Esophagus muscularis mucosa (tissue), 3 donors: ENCODE results near the gene ATN1.

Source experiments
- POLR2AphosphoS5 ChIP-seq, 2 donors: sonication (generic); formaldehyde crosslinking; IDR thresholded peaks; one replicate each; pipeline ENCODE4 v1.6.1; 2017; ENCODE audit warnings: antibody characterized with exemption in 2 of 2
- TF ChIP-seq, protein P1 (sequence below), 3 experiments: fragments of 200-600 bp in 2 of 3; fragments of 450-650 bp in 1 of 3; sonication (generic) in 2 of 3; IDR thresholded peaks; one replicate each; pipeline ENCODE4 v1.5.1; 2017 to 2019; ENCODE audit warnings: antibody characterized with exemption in 3 of 3, mild to moderate bottlenecking in 2 of 3, moderate library complexity in 1 of 3

DNA sequence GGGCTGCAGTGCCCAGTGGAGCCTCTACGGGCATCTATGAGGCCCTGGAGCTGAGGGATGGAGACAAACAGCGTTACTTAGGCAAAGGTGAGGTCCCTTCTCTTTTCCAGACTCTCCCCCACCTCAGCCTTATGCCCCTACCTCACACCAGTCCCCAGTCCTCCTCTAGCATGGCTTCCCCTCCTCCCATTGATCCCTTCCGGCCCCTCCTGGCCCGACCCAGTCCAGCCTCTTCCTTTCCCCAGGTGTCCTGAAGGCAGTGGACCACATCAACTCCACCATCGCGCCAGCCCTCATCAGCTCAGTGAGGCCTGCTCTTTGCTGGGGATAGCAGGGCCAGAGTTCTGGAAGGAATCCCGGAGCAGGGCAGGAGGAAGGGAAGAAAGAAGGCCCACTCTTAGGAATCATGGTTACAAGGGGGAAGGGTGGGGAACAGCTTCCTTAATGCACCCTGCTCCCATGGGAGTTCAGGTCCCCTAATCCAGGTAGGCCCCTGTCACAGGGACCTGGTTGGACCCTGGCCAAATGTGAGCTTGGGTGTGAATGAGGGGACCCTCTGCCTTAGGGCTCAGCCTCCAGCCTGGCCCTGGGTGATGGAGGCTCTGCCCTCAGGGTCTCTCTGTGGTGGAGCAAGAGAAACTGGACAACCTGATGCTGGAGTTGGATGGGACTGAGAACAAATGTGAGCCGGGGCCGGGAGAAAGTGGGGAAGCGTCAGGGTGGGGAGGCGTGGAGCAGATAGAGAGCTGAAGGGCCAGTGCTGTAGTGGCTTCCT, 11.1 kb upstream of the ATN1 start:
- TF ChIP-seq, protein P1, sequence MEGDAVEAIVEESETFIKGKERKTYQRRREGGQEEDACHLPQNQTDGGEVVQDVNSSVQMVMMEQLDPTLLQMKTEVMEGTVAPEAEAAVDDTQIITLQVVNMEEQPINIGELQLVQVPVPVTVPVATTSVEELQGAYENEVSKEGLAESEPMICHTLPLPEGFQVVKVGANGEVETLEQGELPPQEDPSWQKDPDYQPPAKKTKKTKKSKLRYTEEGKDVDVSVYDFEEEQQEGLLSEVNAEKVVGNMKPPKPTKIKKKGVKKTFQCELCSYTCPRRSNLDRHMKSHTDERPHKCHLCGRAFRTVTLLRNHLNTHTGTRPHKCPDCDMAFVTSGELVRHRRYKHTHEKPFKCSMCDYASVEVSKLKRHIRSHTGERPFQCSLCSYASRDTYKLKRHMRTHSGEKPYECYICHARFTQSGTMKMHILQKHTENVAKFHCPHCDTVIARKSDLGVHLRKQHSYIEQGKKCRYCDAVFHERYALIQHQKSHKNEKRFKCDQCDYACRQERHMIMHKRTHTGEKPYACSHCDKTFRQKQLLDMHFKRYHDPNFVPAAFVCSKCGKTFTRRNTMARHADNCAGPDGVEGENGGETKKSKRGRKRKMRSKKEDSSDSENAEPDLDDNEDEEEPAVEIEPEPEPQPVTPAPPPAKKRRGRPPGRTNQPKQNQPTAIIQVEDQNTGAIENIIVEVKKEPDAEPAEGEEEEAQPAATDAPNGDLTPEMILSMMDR (IDR thresholded peaks at IDR 0.05): no peak
- no peak for TF ChIP-seq POLR2AphosphoS5 (IDR thresholded peaks at IDR 0.05)
